Lower leg skin (tissue), 4 donors: ENCODE data around the gene INPP4A. TPM values are rescaled to one million over a fixed set of nuclear protein-coding genes. Genes with fewer than 3 reads are reported as not detected.

Source experiments
- DNase-seq, 2 donors: peaks; one replicate each; pipeline ENCODE4 v3.0.0-alpha.2; 2019; ENCODE audit warnings: low spot score in 2 of 2
- H3K4me3 ChIP-seq: fragments of 200-600 bp; sonication (generic); 2 replicates; pipeline ENCODE4 v1.5.1; 2017; ENCODE audit warnings: mild to moderate bottlenecking, low read depth; ENCODE audit not compliant: poor library complexity, severe bottlenecking
- POLR2A ChIP-seq, 2 donors: fragments of 450-650 bp; IDR thresholded peaks; one replicate each; pipeline ENCODE4 v1.6.1; 2016 to 2017; ENCODE audit warnings: antibody characterized with exemption in 2 of 2, mild to moderate bottlenecking in 1 of 2, moderate library complexity in 1 of 2
- WGBS, 2 donors: methylation state at CpG; one replicate each; pipeline ENCODE4 v1.1.5; 2018; 5-methylcytosine and 5-hydroxymethylcytosine counted together
- intact Hi-C: fragments of 100-400 bp; cut with DNase I; formaldehyde crosslinking; loops from one replicate; pipeline ENCODE4 v1.15.0; 2023; ENCODE audit warnings: low total_unique reads
- total RNA-seq, 4 donors: library from RNA; depleted of rRNA; stranded (reverse); fragments of >200 nt; gene quantifications; one replicate each; pipeline ENCODE4 v1.1.0, GENCODE V29; 2016
- TF ChIP-seq, protein P1 (sequence below), 3 donors: fragments of 450-650 bp; IDR thresholded peaks; one replicate each; pipeline ENCODE4 v1.5.1; 2016; ENCODE audit warnings: antibody characterized with exemption in 3 of 3, mild to moderate bottlenecking in 3 of 3, moderate library complexity in 2 of 3

The INPP4A gene
- total RNA-seq, 4 donors from 2014 or later = 6.7 to 15.5 (median 10.7) TPM

DNA sequence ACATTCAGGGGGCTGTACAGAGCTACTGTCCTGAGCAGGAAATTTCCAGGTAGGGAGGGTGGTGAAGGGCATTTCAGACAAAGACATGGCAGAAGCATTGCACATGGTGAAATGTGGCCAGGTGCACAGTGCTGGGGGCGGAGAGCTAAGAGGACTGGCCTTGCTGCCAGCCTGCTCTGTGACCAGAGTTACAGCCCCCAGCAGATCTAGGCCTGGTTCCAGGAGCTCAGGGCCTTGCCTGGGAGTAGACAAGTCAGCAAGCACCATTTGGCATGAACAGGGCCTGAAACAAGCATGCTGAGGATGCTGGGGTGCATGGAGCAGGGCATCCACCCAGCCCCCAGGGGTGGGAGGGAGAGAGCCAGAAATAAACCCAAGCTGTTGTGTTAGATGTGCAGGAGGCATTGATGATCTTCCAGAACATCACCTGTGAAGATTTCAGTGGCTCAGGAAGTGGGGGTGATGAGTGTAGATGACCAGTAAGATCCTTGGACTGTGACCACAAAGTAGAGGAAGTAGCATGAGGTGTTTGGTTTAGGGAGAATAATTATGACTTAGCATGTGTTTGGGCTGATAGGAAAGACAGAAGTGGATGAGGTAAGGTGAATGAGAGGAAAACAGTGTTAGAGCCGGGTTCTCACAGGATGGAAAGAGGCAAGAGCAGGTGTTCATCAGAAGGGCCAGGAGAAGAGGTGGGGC lies 102.6 kb downstream of the INPP4A start:
- WGBS, 2 donors = 89 to 92% methylated on average over 2 of the region's 2 CpGs
- intact Hi-C loops = no loop called here
- TF ChIP-seq POLR2A (IDR thresholded peaks at IDR 0.05) = no peak
- TF ChIP-seq, protein P1, sequence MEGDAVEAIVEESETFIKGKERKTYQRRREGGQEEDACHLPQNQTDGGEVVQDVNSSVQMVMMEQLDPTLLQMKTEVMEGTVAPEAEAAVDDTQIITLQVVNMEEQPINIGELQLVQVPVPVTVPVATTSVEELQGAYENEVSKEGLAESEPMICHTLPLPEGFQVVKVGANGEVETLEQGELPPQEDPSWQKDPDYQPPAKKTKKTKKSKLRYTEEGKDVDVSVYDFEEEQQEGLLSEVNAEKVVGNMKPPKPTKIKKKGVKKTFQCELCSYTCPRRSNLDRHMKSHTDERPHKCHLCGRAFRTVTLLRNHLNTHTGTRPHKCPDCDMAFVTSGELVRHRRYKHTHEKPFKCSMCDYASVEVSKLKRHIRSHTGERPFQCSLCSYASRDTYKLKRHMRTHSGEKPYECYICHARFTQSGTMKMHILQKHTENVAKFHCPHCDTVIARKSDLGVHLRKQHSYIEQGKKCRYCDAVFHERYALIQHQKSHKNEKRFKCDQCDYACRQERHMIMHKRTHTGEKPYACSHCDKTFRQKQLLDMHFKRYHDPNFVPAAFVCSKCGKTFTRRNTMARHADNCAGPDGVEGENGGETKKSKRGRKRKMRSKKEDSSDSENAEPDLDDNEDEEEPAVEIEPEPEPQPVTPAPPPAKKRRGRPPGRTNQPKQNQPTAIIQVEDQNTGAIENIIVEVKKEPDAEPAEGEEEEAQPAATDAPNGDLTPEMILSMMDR (IDR thresholded peaks at IDR 0.05) = no peak
- DNase-seq = no peak
- no peak overlapping the region for H3K4me3 ChIP-seq

DNA sequence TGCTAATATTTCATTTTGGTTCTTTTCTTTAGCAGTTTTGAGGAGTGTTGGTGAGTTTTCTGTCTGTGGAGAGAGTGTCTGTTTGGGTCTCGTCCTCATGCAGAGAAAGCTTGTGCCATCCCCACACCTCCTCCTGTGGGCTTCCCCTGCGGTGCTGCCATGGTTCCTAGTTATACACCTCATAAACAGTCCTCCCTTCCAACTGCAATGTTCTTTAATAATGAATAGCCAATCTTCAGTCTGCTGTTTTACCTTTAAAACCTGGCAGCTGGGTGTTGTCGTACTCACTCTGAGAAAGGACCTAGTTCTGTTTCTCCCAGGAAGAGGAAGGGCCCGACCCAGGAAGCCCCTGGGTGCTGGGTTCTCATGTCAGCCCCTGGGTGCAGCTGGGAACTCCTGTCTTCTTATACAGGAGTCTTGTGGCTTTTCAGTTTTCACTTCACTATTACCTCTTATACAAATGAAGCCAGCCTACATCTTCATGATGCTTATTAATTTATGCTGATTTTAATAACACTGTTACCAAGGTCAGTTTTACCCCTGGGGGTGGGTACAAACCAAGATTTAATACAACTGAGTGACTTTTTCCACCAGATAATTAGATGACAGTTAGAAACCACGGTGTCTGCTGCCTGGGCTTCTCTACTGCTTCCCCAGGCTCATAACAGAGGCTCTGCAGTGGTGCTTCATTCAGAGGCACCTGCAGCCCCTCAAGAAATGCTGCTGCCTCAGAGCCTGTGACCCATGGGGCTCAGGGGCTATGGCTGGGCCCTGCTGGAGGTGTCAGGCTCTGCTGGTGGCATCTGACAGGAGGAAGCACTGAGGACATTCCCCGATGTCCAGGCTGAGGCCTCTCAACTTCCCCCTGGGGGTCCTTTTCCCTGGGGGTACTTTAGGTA lies 104.5 kb downstream of the INPP4A start:
- TF ChIP-seq, protein P1 (IDR thresholded peaks at IDR 0.05) = no peak
- no peak for TF ChIP-seq POLR2A (IDR thresholded peaks at IDR 0.05)
- no peak overlapping the region for H3K4me3 ChIP-seq
- intact Hi-C loops = no loop called here
- WGBS, 2 donors = 87 to 90% methylated on average over 6 of the region's 6 CpGs
- DNase-seq = no peak

DNA sequence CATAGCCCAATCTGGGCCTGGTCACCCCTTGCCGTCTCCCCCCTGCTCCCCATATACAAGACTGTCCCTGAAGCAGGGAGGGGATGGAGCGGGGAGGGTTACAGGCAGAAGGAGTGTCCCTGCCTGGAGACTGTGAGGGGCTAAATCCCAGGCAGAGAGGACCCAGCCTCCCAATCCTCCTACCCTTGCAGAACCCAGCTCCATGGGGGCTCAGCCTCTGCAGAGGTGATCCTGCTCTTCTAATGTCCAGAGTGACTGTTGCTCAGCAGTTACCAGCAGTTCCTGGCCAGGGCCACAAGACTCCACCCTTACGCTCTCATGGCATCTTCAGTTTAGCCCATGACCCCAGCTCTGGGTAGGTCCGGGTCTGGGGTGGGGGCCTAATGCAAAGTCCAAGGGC lies 105.5 kb downstream of the INPP4A start:
- TF ChIP-seq, protein P1 (IDR thresholded peaks at IDR 0.05) = no peak
- WGBS, 2 donors = 88 to 96% methylated on average over 4 of the region's 4 CpGs
- intact Hi-C loops = no loop called here
- DNase-seq = no peak
- no peak overlapping the region for H3K4me3 ChIP-seq

DNA sequence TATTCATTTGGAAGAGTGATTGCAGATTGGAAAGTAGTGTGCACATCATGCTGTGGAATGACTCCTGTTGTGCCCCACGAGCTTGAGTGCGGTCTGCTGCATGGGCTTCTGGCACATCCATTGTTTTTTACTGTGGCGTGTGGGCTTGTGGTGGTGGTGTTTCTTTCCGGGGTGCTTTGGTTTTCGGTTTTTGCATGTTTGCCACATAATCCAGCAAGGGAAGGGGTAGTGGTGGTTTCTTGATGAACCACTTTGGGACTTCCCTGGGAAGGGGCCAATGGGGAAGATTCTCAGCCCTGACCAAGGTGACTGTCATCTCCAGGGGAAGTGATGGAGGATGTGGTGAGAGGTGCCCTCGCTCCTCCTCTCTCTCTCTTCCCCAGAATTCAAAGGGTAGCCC lies 106.7 kb downstream of the INPP4A start:
- no peak overlapping the region for H3K4me3 ChIP-seq
- no peak for DNase-seq
- 88 to 90% methylated on average over 6 of the region's 6 CpGs for WGBS, 2 donors
- intact Hi-C loops = no loop called here
- TF ChIP-seq, protein P1 (IDR thresholded peaks at IDR 0.05) = no peak
- TF ChIP-seq POLR2A (IDR thresholded peaks at IDR 0.05) = no peak

DNA sequence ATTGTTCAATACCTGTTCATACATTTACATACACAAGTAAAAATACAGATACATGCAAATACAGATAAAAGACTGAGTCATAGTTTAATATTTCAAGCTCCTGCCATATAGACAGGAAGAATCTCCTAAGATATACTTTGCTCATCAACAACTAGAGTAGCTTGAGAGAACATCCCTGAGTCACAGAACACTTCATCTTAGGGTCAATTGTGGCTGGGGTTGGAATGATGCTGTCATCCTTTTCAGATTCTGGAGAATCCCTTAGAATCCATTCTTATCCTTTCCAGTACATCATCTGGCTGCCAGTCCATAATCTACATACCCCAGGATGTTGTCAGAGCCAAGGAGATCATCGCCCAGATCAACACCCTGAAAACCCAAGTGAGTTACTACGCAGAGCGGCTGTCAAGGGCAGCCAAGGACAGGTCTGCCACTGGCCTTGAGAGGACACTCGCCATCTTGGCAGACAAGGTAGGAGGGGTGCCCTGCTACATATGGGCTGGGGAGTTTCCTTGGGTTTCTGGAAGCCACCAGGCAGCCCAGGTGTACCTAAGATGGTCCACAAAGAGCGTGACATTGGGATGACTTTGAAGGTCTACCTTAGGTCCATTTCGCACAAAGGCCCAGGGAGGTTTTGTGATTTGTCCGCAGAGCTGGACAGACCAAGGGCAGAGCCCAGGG lies 108.0 kb downstream of the INPP4A start:
- H3K4me3 ChIP-seq = no peak overlapping the region
- WGBS, 2 donors = 96 to 97% methylated on average over 7 of the region's 7 CpGs
- no peak for DNase-seq
- intact Hi-C loops = no loop called here
- no peak for TF ChIP-seq POLR2A (IDR thresholded peaks at IDR 0.05)
